Panc1 (cell line): ENCODE measurements around the gene LDLRAD4.

Experiments used
- POLR2AphosphoS5 ChIP-seq: IDR thresholded peaks from 2 replicates; pipeline ENCODE4 v1.6.1; 2012; ENCODE audit warnings: mild to moderate bottlenecking, low read depth, low read length, moderate library complexity
- TF ChIP-seq, protein P1 (sequence below): fragments of 450-650 bp; IDR thresholded peaks from 2 replicates; pipeline ENCODE4 v1.5.1; 2017; ENCODE audit warnings: mild to moderate bottlenecking

DNA sequence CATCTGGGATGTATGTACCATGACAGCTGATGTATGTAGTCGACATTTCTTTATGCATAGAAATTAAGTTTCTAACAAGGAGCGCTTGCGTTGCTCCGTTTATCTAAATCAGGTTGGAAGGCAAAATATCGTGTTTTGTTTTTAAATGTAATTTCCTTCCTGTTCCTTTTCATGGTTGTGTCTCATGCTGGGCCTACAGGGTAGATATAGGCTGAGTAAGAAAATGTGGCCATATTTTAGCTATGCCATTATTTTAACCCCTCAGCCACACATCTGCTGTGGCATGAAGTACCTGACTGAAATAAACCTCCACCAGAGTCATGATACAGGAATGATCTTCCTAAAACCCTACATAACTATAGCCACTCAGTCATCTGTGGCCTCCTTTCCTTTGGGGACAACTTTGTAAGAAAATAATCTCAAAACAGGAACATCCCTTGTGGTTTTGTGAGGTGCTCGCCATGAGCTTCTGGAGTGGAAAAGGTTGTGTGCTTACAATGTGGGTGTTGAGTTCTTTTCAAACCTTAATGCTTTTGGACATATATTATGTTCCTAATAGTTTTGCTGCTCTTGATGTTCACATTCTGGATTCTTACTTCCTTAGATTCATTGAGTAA, 293.5 kb downstream of the LDLRAD4 start:
- TF ChIP-seq, protein P1, sequence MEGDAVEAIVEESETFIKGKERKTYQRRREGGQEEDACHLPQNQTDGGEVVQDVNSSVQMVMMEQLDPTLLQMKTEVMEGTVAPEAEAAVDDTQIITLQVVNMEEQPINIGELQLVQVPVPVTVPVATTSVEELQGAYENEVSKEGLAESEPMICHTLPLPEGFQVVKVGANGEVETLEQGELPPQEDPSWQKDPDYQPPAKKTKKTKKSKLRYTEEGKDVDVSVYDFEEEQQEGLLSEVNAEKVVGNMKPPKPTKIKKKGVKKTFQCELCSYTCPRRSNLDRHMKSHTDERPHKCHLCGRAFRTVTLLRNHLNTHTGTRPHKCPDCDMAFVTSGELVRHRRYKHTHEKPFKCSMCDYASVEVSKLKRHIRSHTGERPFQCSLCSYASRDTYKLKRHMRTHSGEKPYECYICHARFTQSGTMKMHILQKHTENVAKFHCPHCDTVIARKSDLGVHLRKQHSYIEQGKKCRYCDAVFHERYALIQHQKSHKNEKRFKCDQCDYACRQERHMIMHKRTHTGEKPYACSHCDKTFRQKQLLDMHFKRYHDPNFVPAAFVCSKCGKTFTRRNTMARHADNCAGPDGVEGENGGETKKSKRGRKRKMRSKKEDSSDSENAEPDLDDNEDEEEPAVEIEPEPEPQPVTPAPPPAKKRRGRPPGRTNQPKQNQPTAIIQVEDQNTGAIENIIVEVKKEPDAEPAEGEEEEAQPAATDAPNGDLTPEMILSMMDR, result no peak
- TF ChIP-seq POLR2AphosphoS5, result no peak
